GM18868 (cell line): Measurements from ENCODE around the gene KCND3.

Source experiments
- ATAC-seq: cut with Tn5 transposase; IDR thresholded peaks from one replicate; pipeline ENCODE4 v1.9.1; 2021; ENCODE audit warnings: mild to moderate bottlenecking, moderate library complexity; ENCODE audit not compliant: unreplicated experiment

The KCND3 gene

DNA sequence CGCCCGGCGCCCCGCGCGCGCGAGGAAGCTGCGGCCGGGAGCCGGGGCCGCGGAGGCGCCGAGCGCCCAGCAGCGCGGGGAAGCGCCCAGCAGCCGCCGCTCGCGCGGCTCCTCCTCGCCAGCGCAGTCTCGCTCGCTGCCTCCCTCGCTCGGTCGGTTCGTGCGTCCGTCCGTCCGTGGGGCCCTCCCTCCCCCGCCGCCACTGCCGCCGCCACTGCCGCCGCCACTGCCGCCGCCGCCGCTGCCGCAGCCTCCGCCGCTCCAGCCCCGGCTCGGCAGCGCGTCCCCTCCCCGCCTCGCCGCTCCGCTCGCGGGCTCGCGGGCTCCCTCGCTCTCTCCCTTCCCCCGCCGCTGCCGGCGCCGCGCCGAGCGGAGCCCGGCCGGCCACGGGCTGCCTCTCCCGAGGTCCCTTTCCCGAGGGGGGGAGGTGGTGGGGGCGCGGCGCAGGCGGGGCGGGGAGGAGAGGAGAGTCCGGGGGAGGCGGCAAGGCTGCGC lies at the start of gene KCND3:
Gene KCND3 (minus strand): TSS at position 138 of the 495 bp plus-strand sequence.
- ATAC-seq: no peak

DNA sequence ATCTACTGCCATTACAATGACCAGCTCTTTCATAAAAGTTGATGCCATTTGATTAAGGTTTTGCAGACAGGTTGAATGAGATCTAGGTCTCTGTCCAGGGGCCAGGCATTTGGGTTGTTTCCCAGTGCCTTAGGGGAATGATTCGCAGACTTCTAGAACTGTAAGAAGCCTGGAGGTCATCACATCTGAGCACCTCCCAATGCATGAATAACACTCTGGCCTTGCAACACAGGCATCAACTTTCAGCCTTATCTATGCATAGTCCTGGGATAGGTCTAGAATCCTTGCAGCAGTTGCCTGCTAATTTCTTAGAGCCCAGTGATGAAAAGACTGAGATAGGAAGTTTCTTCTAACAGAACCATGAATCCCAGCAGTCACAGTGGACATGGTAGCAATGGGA lies 44.8 kb upstream of the KCND3 start:
- ATAC-seq: no peak

DNA sequence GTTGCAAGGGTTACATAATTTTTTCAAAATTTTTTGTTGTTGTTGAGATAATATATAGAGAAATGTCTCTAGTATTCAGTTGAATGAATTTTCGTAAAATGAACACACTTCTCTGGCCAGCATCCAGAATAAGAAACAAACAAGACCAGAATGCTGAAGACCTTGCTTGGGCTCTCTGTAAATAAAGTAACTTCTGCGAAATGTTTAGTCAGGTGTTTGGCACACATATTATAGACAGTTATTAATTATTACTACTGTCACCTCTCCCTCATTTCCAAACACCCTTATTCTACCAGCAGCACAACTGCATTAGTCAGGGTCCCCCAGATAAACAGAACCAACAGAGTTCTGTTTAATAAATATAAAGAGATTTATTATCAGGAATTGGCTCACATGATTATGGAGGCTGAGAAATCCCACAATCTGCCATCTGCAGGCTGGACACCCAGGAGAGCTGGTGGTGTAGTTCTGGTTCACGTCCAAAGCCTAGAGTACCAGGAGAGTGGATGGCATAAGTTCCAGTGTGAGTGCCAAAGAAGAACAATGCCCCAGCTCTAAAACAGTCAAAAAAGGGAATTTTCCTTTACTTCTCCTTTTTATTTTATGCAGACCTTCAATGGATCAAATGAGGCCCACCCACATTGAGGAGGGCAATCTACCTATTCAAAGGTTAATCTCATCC lies 44.1 kb upstream of the KCND3 start:
- no peak for ATAC-seq

DNA sequence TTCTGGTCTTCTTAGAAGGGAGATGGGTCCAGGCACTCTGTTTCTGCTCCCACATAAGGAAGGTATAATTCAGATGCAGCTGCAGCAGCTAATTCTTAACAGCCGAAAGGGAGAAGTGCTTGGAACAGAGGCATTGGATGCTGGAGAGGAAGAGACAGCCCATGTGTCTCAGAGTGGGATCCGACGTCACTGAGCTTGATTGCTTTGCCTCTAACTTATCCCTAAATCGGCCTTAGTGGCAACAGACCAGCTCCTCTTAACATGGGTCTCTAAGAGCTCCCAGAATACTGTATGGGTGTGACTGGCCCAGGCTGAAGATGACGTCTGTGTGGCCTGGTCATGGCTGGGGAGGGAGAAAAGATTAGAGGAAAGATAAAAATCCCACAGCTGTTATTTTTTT lies 40.7 kb upstream of the KCND3 start:
- ATAC-seq: no peak

DNA sequence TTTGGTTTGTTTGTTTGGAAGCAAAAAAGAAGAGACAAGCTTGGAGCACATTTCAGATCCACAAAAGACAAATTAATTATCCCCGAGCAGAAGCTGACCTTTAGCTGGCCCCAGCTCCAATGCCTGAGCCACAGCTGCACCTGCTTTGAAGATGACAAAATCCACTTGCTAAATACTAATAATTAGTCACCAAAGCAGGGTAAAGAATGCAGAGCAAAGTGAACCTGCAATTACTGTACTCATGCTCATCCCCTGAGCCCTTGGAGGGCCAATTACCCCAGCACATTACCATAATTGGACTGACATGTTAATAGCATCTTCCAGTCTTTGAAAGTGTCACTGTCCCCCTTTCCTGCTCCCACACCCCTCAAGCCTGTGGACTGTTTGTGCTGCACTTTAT lies 38.2 kb upstream of the KCND3 start:
- no peak for ATAC-seq

DNA sequence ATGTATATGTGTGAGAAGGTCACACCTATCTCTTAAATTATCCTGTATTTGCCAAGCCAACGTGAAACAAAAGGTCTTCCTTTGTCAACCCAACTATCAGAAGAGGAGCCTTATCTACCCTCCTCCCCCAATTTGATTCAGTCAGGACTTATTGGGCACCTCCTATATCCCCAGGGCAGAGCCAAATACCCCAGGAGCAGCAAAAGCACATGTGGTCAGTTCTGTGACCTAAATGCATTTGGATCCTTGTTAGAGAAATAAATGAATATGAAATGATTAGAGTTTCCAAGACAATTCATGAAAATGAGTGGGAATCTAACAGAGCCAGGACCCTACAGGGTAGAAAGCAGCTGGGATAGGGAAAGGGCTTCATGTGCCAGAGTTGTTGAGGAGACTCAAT lies 37.0 kb upstream of the KCND3 start:
- ATAC-seq: no peak

DNA sequence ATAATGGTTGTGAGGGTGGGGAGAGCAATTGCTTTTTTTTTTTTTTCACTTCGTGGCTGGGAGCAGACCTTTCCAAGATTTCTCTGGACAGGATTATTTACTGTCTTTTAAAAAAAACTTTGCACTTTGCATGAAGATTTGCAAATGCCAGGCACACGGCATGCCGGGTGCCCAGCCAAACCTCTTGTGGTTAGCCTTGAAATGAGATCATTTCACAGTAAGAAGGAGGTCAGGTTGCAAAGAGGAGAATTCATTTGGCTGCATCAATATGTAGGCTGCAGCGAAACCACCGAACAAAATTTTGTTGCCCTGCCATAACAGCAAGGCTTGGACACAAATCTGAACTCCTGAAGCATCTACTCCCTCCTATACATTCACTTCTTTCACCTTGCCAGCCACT lies 36.5 kb upstream of the KCND3 start:
- no peak for ATAC-seq

DNA sequence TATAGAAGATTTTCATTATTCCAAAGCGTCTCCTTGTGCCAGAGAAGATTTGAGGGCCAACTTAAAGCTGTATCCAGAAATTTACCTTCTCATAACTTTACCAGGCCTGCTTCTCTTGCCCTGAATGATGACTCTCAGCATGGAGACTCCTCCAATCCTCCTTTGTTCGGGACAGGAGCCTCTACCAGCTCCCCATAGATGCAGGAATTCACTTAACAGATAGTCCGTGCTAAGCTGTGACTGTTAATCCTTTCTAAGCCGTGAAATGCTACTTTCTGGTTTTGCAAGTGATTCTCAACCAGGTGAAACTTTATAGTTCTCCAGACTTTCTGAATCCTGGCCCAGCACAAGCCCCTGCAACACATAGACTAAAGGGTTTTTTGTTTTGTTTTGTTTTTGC lies 31.8 kb upstream of the KCND3 start:
- ATAC-seq: no peak

DNA sequence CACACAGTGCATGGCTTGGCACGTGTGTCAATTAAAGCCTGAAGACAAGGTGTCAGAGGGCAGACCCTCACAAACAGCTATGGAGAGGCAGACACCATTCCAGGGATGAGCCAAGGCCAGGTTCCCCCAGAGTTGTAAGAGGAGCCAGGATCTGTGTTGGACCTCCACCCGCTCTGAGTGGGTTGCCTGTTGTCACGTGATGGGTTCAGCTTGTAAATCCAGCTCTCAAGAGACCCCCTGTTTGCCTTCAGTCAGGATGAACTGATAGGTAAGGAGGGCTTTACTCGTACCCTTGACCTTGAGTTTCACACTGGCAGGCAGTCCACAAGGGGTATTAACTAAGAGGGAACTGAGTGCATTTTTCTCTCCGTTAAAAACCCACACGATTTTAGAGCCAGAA lies 27.7 kb upstream of the KCND3 start:
- ATAC-seq: no peak

DNA sequence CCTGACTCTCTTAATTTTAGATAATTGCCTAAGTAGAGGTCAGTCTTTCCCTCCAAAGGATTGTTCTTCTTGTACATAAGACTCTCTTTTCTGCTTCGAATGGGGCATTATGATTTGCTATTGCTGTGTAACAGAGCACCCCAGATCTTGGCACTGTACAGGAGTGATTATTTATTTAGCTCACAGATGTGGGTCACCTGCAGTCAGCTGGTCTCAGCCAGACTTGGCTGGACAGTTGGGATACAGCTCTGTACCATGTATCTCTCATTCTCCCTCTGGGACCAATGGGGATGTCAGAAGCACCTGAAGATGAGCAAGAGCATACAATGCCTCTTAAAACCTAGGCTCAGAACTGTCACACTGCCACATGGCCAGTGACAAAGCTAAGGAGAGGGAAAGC lies 23.4 kb upstream of the KCND3 start:
- no peak for ATAC-seq

DNA sequence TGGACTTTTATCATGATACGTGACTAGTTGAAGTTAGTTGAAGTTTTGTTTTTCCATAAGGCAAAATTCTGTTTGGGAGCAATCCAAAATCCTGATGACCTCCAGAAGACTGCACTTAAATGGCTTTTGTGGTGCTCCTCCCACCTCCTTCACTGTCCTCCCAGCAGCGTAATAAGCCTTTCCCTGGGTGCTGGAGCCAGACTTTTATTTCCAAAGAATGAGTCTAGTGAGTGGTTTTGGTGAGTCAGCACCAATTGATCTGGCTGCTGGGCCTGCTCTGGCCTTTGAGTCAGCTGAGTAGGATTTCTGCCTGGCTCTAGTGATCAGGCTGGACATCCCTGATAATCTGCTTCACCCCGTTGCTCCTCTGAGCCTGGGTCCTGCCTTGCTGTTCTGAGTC lies 21.7 kb upstream of the KCND3 start:
- no peak for ATAC-seq

DNA sequence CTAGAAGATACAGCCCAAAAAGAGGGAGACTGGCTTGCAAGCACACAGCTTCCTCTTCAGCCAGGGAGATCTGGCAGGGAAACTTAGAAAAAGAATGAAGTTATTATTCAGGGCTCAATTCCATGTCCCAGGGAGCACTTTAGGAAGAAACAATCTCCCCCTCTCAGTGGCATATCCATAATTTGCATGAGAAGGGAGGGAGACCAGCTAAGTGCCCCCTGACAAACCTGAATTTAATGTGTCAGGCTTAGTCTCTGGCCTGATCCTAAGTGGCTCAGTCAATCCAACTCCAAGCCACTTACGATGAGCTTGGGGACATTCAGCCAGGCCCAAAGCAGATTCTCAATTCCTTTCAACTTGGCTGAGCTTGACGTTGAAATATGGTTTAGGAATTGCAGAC lies 17.7 kb upstream of the KCND3 start:
- no peak for ATAC-seq

DNA sequence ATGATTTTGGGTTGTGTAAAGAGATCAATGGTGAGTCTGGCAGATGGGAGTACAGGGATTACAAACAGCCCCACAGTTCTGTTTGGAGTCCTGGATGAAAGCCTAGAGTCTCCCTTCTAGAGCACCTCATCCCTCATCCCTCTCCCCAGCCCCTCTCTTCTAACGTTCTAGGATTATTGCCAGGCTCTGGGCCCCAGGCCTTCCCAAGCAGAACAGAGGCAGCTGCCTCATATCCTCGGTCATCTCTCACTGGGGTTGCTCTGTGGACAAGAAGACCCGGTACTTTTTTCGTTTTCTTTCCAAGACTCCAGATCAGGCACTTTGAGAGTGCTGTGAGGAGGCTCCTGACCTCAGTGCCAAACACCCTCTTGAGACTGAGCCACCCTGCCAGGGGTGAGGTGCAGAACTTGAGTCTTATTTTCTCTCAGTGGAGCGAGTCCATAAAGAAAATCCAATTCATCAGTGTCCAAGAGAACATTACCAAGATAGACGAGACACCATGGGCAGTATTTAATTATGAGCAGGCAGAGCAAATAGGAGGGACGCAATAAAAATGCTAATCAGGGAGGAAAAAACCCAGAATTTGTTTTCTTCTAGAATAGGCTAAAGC lies 17.1 kb upstream of the KCND3 start:
- no peak for ATAC-seq

DNA sequence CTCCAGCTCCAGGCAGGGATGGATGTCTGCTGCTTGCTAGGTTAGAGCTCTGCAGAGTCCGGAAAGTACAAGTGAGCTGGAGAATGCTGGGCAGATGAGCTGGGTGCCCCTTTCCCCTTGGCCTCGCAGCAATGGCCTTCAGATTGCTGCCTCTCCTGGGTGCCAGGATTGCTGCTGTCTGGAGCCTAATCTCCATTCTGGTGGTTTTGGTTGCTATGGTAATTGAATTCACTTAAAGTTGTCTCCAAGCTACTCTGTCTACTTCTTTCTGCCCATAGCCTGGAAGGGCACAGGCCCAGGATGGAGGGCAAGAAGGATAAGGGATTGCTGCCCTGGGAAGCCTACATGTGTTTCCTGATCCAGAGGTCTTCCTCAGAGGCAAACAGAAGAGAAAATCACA lies 14.6 kb upstream of the KCND3 start:
- no peak for ATAC-seq

DNA sequence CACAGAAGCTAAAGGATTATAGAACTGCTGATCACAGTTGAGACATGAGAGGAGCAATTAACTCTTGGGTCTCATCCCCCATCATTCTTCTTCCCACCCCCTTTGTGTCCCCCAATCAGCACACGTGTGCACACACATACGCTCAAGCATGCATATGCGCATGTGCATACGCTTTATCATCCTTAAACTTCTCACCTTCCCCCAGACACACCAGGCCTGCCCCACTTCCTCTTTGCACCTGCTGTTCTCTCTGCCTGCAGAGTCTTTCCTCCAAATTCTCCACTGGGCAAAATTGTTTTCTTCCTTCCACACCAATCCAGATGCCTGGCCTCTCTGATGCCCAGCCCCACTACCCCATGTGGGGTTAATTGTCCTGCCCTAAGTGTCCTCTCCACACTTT lies 13.0 kb upstream of the KCND3 start:
- ATAC-seq: no peak

DNA sequence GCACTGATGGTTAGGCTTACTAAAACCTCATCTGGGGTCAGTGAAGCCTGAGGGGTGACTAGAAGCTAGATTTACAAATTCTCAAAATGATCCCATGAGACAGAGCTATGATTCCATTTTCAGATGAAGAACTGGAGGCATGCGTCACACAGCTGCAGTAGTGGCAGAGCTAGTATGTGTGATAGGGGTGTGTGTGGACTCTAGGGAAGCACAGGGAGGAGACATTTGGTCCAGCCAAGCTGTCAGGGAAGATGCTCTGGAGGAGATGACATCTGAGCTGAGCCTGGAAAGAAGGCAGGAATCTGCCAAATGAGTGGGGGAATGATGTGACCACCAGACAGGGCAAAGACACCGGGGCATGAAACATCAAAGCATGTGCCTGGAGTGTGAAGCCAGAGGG lies 12.0 kb upstream of the KCND3 start:
- no peak for ATAC-seq

DNA sequence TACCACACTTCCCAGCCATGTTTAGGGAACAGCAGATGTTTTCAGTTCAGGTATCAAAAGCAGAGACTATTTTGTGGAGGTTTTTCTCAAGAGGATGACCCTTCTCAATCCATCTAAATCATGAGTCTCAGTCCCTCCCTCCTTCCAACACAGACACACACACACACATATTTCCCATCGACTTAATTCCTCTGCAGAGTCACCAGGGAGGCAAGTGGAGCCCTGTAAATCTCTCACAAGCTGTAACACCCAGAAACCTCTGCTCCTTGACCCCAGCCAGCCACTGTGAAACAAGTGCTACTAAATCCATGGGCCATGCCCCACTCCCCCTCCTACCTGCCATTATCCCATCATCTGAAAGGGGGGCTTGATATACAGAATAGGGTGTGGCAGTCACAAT lies 10.6 kb upstream of the KCND3 start:
- no peak for ATAC-seq

DNA sequence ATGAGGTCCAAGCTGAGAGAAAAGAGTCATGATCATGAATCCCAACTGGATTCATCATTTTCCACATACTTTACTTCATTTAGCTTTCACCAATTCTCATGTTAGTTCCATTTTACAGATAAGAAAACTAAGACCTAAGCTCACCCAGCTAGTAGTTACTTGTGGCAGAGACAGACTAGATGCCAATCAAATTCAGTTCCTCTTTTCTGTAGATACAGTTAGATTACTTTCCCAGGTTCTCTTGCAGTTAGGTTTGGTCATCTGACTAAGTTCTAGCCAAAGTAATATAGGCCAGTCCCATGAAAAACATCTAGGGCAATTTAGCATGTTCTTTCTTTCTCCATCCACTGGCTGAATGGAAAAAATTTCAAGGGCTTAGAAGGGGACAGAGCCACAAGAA lies 8.9 kb upstream of the KCND3 start:
- no peak for ATAC-seq

DNA sequence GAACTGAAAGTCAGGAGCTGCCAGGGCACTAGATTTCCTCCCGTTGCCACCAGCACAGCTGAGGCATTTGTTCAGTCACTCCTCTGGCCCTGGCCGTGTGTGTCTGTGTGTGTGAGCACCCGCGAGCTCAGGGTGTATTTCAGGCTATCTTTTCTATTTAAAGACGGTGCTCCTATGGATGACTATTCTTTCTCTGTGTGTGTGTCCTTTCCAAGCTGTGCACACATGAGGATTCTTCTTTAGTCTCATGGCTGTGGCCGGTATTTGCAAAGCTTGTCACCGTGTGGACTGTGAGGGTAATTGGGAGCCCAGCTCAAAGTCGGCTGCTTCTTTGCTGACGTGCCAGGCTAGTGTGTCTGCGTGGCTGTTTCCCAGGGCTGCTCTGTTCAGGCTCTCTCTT lies 3.0 kb upstream of the KCND3 start:
- no peak for ATAC-seq

DNA sequence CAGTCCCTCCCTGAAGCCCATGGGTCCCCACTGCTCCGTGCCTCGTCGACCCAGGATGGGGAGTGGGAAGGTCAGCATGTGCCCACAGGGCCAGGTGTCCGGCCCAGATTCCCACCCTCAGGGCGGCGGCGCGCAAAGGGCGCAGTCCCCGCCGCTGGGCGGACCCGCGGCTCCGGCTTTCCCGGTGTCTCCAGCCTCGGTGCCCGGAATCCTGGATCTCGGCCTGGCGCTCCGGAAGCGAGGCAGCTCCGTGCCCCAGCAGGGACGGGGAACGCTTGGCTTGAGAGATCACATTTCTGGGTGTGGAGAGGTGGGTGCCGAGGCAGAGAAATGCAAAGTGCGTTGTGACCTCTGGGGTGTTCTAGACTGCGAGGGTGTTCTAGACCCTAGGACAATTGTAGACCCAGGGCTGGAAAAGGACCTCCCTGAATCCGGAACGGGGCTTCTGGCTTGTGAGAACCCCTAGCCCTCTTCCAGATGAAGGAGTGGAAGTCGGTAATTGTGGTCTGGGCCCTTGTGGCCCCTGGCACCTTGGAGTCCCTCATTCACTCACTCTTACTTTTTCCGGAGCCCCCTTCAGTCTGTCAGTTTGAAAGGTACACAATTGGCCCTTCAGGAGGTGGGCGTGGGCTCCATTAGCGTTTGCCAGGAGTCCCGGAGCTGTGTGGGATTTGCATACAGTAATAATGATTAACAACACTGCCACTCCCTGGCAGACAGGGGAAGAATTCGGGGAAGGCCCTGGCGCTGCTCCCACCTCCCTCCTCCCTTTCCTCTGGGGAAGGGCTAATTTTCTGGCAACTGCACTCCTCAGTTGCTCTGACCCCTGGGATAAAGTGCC lies 1.6 kb upstream of the KCND3 start:
- ATAC-seq: no peak

DNA sequence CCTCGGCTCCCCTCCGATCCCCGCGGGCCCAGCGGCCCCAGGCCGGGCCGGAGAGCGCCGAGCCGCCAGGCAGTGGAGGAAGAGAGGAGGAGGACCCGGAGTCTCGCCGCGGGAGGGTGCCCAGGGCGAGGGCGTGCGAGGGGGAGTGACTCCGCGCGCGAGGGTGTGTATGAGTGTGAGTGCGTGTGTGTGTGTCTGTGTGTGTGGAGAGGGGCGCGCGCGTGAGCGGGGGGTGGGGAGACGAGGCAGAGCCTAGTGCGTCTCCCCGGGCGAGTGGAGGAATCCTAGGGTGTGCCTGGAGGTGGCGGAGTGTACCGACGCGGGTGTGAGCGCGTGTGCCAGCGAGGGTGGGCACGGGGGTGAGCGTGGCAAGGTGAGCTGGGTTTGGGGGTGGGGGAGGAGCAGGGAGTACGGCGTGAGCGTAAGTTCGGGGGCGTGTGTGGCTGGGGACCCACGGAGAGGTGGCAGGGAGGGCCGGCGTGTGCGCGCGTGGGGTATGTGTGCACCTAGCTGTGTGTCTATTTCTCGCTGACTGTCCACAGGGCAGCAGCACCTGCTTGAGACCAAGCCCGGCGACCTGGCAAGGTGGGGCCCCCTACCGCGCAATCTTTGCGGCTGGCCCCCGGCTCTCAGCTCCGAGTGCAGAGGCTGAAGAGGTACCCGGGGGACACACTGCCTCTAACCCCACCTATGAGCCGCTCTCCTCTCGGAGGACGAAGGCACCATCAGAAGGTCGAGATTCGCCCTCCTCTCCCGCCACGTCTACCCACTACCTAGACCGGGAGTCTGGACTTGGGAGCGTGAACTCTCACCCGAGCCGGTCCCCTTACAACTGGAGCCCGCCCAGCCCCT lies 784 bp upstream of the KCND3 start:
- ATAC-seq: no peak
